ENCODE measurements around the gene CSPG4.

DNA sequence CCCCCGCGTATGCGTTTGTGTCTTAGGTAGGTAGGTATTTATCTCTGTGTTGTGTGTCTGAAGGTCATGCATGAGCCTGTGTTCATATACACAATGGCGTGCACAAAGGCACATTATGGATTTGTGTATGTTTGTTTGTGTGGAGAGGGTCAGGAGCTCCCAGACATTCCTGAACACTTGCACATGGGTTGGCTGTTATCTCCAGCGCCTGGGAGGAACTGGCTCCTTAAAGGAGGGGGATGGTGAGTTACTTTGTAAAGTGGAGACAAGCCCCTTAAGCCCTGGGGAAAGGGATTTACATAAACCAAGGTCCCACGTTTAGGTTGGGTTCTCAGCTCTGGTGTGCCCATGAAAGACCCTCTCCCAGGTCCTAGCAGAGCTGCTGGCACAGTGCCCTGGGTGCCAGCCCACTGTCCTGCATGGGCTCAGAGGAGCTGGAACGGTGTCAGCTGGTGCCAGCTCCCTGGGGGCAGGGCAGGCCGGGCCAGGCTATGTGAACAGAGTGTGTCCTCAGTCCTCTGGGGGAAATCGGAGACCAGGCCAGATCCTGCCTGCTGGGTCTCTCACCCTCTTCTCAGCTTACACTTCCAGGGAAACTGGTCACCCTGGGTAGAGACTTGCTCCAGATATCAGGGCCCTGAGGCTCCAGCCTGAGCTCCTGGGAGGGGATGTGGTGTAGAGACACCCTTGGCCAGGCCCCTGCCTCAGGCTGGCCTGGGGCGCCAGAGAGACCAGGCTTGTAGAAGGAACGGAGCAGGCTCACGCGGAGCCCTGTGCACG, 39.8 kb downstream of the CSPG4 start:
- no peak for TF ChIP-seq POLR2A (IDR thresholded peaks at IDR 0.05; ENCODE audit: low read length)
- no peak for TF ChIP-seq GATA1 (IDR thresholded peaks at IDR 0.05; ENCODE audit: low read depth, low read length)

Data from erythroblast (primary cell).